Urinary bladder (tissue), 4 donors: ENCODE results near the gene OR2AP1. TPM values are rescaled to one million over a fixed set of nuclear protein-coding genes. Genes with fewer than 3 reads are reported as not detected.
"Not testable (repeated sequence)": the region's sequence is repeated elsewhere in the genome, so short reads cannot be mapped to it uniquely, and the experiment has no call there.

Experiments
- DNase-seq: peaks from one replicate; pipeline ENCODE4 v3.0.0-alpha.2; 2015; ENCODE audit errors: extremely low spot score
- H3K27ac ChIP-seq: one replicate; pipeline ENCODE4 v1.5.1; 2013; ENCODE audit warnings: low read depth, mild to moderate bottlenecking, moderate library complexity
- H3K36me3 ChIP-seq: one replicate; pipeline ENCODE4 v1.6.1; 2013; ENCODE audit warnings: mild to moderate bottlenecking, moderate library complexity; ENCODE audit not compliant: insufficient read depth
- H3K4me1 ChIP-seq: one replicate; pipeline ENCODE4 v1.6.1; 2013; ENCODE audit warnings: mild to moderate bottlenecking, moderate library complexity; ENCODE audit not compliant: insufficient read depth
- H3K4me3 ChIP-seq: one replicate; pipeline ENCODE4 v1.5.1; 2013; ENCODE audit warnings: low read depth, low read length
- WGBS: extraction: QIAGEN DNeasy Blood & Tissue Kit; methylation state at CpG from one replicate; pipeline ENCODE4 v1.1.7; 2013; 5-methylcytosine and 5-hydroxymethylcytosine counted together
- polyA plus RNA-seq: library from polyadenylated mRNA; stranded (reverse); fragments of 200-250 nt; gene quantifications from one replicate; pipeline ENCODE4 v1.2.3, GENCODE V29; 2013
- total RNA-seq: library from RNA; depleted of rRNA; stranded (reverse); fragments of >200 nt; gene quantifications from one replicate; pipeline ENCODE4 v1.2.3, GENCODE V29; 2014
- donor health status: healthy with polysubstance abuse.
- donor health status: healthy.

Gene OR2AP1
- not detected for total RNA-seq
- not detected for polyA plus RNA-seq

- H3K4me1 ChIP-seq: no peaks in the 10 kb centered on the region
- no peaks in the 10 kb centered on the region for H3K36me3 ChIP-seq
- 94% methylated on average over 1 of the region's 1 CpG for WGBS
- H3K4me3 ChIP-seq: no peak within 1 kb of the TSS
- H3K27ac ChIP-seq: no peak within 1 kb of the TSS
- DNase-seq: no peak
Measured at GRCh38 chr12:55572168-55572567, at the start of gene OR2AP1. TSS of gene OR2AP1 (plus strand) at chr12:55572468. CDS start at chr12:55574415, 1,947 bp downstream.

GRCh38 chr12:55548235-55548634 lies 24.0 kb upstream of the OR2AP1 start:
- 64% methylated on average over 2 of the region's 2 CpGs for WGBS
- H3K4me1 ChIP-seq, H3K4me3 ChIP-seq, DNase-seq, H3K27ac ChIP-seq, H3K36me3 ChIP-seq: not testable (repeated sequence)

DNA sequence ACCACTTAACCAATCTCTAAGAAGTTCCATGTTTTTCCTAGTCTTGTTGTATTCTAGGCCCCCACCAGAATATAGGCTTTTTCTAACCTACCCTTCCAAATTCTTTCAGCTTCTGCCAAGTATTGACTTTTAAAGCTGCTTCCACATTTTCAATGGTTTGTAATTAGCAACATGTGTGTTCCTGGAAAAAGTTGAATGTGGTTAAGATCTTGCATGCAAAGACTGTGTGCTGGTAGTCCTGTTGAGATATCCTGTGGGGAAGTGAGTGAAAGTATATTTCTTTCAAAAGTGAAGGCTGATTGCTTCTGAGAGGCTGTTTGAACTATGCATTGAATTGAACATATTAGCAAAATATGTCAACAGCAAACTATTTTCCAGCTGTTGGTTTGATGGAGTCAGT lies 23.5 kb upstream of the OR2AP1 start:
- Histone ChIP-seq H3K27ac (no peak overlapping the region), H3K36me3 (no peaks in the 10 kb centered on the region), H3K4me1 (no peaks in the 10 kb centered on the region), H3K4me3 (no peak overlapping the region)
- no peak for DNase-seq

DNA sequence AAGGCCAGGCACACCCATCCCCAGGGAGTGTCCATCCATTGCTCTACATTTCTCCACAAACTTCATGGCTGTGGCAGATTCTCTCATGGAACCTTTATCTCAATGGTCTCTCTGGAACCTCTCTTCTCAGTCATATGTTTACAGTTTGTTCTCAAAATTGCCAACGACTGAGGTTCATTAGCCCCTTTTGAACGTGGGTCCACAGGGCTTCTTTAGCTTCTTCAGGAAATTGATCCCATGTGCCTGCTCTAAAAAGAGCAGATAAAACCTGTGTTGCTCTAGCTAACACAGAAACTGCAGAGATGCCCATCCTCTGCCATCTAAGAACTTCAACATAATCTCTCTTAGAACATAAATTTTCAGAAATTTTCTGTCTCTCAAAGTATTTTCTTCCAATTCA lies 23.0 kb upstream of the OR2AP1 start, which contains the start of gene OR6C4:
OR6C4 (plus strand) TSS at position 301 of the 400 bp plus-strand sequence. CDS start 1,625 bp downstream, outside the sequence.
- WGBS: 20% methylated on average over 2 of the region's 2 CpGs
- no peak within 1 kb of the TSS for H3K4me3 ChIP-seq
- H3K36me3 ChIP-seq: no peaks in the 10 kb centered on the region
- no peaks in the 10 kb centered on the region for H3K4me1 ChIP-seq
- H3K27ac ChIP-seq: no peak within 1 kb of the TSS
- DNase-seq: no peak

DNA sequence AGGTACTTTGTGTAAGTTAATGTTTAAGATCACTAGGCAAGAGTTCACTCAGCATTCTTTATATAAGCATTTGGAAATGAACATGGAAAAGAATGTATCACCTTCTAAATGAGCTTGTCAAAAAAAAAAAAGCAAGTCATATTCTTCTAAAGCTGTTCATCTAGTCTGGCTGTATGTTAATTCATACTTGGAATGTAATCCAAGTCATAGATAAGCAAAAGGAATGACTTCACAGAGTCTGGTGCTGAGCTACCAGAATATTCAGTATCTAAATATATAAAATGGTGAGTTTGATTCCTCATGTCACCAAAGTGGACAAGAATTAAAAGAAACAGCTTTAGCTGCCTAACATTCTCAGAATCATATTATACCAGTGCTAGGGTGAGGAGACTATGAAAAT lies 18.0 kb upstream of the OR2AP1 start:
- Histone ChIP-seq H3K36me3 (no peaks in the 10 kb centered on the region), H3K4me1 (no peaks in the 10 kb centered on the region), H3K27ac (no peak overlapping the region), H3K4me3 (no peak overlapping the region)
- DNase-seq: no peak

DNA sequence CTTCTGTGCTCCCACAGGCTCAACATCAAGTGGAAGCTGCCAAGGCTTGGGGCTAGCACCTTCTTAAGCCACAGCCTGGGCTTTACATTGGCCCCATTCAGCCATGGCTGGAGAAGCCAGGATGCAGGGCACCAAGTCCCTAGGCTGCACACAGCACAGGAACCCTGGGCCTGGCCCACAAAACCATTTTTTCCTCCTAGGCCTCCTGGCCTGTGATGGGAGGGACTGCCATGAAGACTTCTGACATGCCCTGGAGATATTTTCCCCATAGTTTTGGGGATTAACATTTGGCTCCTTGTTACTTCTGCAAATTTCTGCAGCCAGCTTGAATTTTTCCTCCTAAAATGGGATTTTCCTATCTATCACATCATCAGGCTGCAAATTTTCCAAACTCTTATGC lies 2.2 kb upstream of the OR2AP1 start:
- H3K36me3 ChIP-seq, H3K4me3 ChIP-seq, H3K4me1 ChIP-seq, DNase-seq, H3K27ac ChIP-seq: not testable (repeated sequence)

GRCh38 chr12:55570689-55571088 lies 1.6 kb upstream of the OR2AP1 start:
- not testable (repeated sequence) for H3K27ac ChIP-seq, DNase-seq

DNA sequence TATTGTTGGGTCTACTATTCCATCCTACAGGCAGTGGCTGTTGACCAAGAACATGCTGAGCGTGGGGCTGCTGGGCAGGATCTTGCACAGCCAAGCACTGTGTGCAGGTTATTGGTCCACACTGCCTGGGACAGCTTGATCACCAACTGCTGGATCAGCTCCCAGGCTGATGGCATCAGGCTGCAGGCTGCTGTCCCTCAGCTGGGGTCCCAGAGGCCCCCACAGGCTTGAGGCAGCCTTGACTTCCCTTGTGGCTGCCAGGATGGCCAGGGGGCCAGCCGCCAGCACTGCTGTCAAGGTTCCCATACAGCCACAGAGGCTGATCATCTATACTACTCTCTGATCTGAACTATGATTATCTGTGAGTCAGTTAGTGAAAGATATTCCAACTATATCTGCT lies 9.8 kb downstream of the OR2AP1 start:
- Histone ChIP-seq H3K36me3 (no peaks in the 10 kb centered on the region), H3K4me1 (no peaks in the 10 kb centered on the region), H3K4me3 (no peak overlapping the region), H3K27ac (no peak overlapping the region)
- DNase-seq: no peak
- WGBS: 92% methylated on average over 2 of the region's 2 CpGs

More at GRCh38 chr12:55570689-55571088, 1.6 kb upstream of the OR2AP1 start:
- not testable (repeated sequence) for H3K4me1 ChIP-seq, H3K36me3 ChIP-seq, H3K4me3 ChIP-seq
- 93% methylated on average over 1 of the region's 1 CpG for WGBS

- DNase-seq: no peak
- no peaks in the 10 kb centered on the region for H3K36me3 ChIP-seq
- H3K27ac ChIP-seq: no peak overlapping the region
- H3K4me3 ChIP-seq: no peak overlapping the region
- no peaks in the 10 kb centered on the region for H3K4me1 ChIP-seq
- WGBS: 59% methylated on average over 2 of the region's 2 CpGs
Measured at GRCh38 chr12:55585817-55586216, 13.5 kb downstream of the OR2AP1 start.

GRCh38 chr12:55590152-55590551 lies 17.9 kb downstream of the OR2AP1 start:
- not testable (repeated sequence) for H3K4me1 ChIP-seq, DNase-seq, H3K4me3 ChIP-seq, H3K36me3 ChIP-seq, H3K27ac ChIP-seq
- WGBS: 74% methylated on average over 12 of the region's 12 CpGs

GRCh38 chr12:55607821-55608594 lies 35.7 kb downstream of the OR2AP1 start:
- Histone ChIP-seq H3K4me1 (no peaks in the 10 kb centered on the region), H3K27ac (no peak overlapping the region), H3K4me3 (no peak overlapping the region), H3K36me3 (no peaks in the 10 kb centered on the region)
- WGBS: 45% methylated on average over 8 of the region's 8 CpGs
- DNase-seq: no peak

GRCh38 chr12:55610598-55610997 lies 38.3 kb downstream of the OR2AP1 start:
- no peaks in the 10 kb centered on the region for H3K36me3 ChIP-seq
- WGBS: 87% methylated on average over 1 of the region's 1 CpG
- DNase-seq: no peak

DNA sequence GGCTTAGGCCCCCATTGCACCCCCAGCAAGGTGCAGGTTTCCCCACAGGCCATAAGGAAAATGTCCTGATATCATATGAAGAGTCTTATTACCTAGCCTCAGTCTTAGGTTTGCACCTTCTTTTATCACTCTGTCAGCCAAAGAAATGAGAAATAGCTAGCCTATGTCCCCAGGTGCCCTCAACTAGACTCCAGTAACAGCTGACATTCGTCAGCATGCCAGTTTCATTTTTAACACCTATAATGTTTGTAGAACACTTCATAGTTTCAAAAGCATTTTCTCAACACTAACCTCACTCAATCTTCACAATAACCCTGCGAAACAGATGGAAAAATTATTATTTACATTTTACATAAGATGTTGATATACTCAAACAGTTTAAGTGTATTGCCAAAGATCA lies 40.4 kb downstream of the OR2AP1 start:
- H3K4me3 ChIP-seq: no peak overlapping the region
- 69% methylated on average over 2 of the region's 2 CpGs for WGBS
- no peaks in the 10 kb centered on the region for H3K4me1 ChIP-seq
- H3K27ac ChIP-seq: no peak overlapping the region
- DNase-seq: no peak
- no peaks in the 10 kb centered on the region for H3K36me3 ChIP-seq

More at GRCh38 chr12:55610598-55610997, 38.3 kb downstream of the OR2AP1 start:
- H3K4me3 ChIP-seq: no peak overlapping the region
- H3K4me1 ChIP-seq: no peaks in the 10 kb centered on the region
- H3K27ac ChIP-seq: no peak overlapping the region

- no peak for DNase-seq
- Histone ChIP-seq H3K4me3 (no peak overlapping the region), H3K27ac (no peak overlapping the region), H3K4me1 (no peaks in the 10 kb centered on the region), H3K36me3 (no peaks in the 10 kb centered on the region)
- 93% methylated on average over 1 of the region's 1 CpG for WGBS
Measured at GRCh38 chr12:55614764-55615163, 42.5 kb downstream of the OR2AP1 start.
